OCI-LY1 (cell line): ENCODE measurements around the gene EPHB2.

ENCODE experiments used
- CTCF ChIP-seq: fragments of 200-600 bp; sonication (generic), shearing (Covaris generic); IDR thresholded peaks from 2 replicates; pipeline ENCODE4 v1.5.1; 2017; ENCODE audit warnings: mild to moderate bottlenecking, antibody characterized with exemption, low read length, moderate library complexity, mixed read lengths
- EZH2 ChIP-seq: fragments of 200-600 bp; sonication (generic), shearing (Covaris generic); IDR thresholded peaks from 2 replicates; pipeline ENCODE4 v1.8.0; 2017; ENCODE audit warnings: borderline replicate concordance, mixed run types, mild to moderate bottlenecking, antibody characterized with exemption, low read length, moderate library complexity, mixed read lengths

- TF ChIP-seq CTCF (no peak), EZH2 (no peak)
These were observed 128.3 kb downstream of the EPHB2 start for GRCh38 chr1:22838965-22839364.
